ENCODE data around the gene GIN1.

DNA sequence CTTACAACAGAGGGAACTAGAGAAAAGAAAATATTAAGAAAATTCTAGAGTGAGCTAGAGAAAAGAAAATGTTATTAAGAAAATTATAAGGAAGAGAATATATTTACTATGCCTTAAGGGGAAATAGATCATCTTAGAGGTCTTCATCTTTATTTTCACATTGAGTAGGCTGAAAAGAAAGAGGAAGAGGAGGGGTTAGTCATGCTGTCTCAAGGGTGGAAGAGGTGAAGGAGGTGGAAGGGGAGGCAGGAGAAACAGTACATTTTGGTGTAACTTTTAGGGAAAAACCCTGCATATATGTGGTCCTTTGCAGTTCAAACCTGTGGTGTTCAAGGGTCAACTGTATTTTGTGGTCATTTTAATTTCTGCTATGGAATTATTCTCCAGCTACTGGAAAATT is 46.8 kb upstream of the GIN1 start:
- TF ChIP-seq GATA2 (IDR thresholded peaks at IDR 0.05; ENCODE audit: low read depth, low read length) (no peak), GATA3 (IDR thresholded peaks at IDR 0.05; ENCODE audit: low read depth, low read length) (no peak)
